ENCODE measurements around the gene DST.

- peak; percentile 12 for TF ChIP-seq CTCF (IDR thresholded peaks at IDR 0.05; ENCODE audit: insufficient read depth, low read length)
- TF ChIP-seq POLR2AphosphoS5 (IDR thresholded peaks at IDR 0.05; ENCODE audit: low read depth): no peak
- no peak for TF ChIP-seq REST (IDR thresholded peaks at IDR 0.05; ENCODE audit: insufficient replicate concordance, low read depth)
- TF ChIP-seq GABPA (IDR thresholded peaks at IDR 0.05; ENCODE audit: low read depth): no peak
Measured at GRCh38 chr6:56570413-56571359, 72.0 kb downstream of the DST start.
